Nephron (organoid): ENCODE measurements around the gene SIK3.

ENCODE experiments used
- H3K27ac Mint-ChIP-seq, 3 experiments: 2 replicates each; pipeline ENCODE4 v1.8.0; 2020; ENCODE audit warnings: mixed read lengths in 3 of 3, mild to moderate bottlenecking in 2 of 3, moderate library complexity in 1 of 3
- H3K27me3 Mint-ChIP-seq: 2 replicates; pipeline ENCODE4 v1.8.0; 2021; ENCODE audit warnings: low read depth, mild to moderate bottlenecking, moderate library complexity, mixed read lengths
- H3K36me3 Mint-ChIP-seq: 2 replicates; pipeline ENCODE4 v1.8.0; 2020; ENCODE audit warnings: low read depth, mixed read lengths
- H3K4me1 Mint-ChIP-seq: 2 replicates; pipeline ENCODE4 v1.8.0; 2020; ENCODE audit warnings: mixed read lengths
- H3K4me3 Mint-ChIP-seq, 3 experiments: 2 replicates each; pipeline ENCODE4 v1.8.0; 2020; ENCODE audit warnings: mild to moderate bottlenecking in 3 of 3, mixed read lengths in 3 of 3, moderate library complexity in 2 of 3
- H3K9me3 Mint-ChIP-seq: 2 replicates; pipeline ENCODE4 v1.8.0; 2020; ENCODE audit warnings: mixed read lengths
- CTCF ChIP-seq, 3 experiments: fragments of 200-600 bp; sonication (generic); IDR thresholded peaks; one replicate each; pipeline ENCODE4 v1.5.0; 2021; ENCODE audit warnings: antibody characterized with exemption in 3 of 3; ENCODE audit not compliant: unreplicated experiment in 3 of 3

SIK3 gene

DNA sequence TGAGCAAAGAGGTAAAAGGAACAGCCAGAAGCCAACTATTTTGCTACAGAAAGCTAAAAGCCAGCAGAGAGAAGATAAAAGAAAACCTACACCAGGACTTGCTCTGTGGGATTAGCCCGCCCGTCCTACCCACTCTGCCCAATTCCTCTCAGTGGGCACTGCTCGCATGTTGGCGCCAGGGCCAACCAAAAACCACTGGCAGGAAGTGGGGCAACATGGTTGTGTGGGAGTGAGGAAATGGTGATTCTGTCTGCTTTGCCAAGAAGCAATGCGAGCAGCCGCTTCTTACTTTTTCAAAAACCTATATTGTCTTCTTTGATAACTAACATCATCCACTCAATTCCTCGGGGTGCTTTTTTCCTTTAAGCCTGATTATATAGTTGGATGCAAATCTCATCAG lies 246.6 kb downstream of the SIK3 start:
- Mint-ChIP-seq H3K27me3 (no peaks in the 10 kb centered on the region), H3K27ac (peak overlapping the region; percentile 68 to 95 (median 91)), H3K36me3 (peaks cover 54% of the 10 kb centered on the region), H3K4me1 (peaks cover 34% of the 10 kb centered on the region), H3K4me3 (no peak overlapping the region), H3K9me3 (no peaks in the 10 kb centered on the region)
- TF ChIP-seq CTCF (IDR thresholded peaks at IDR 0.05; ENCODE audit: unreplicated experiment in 3 of 3), result no peak

DNA sequence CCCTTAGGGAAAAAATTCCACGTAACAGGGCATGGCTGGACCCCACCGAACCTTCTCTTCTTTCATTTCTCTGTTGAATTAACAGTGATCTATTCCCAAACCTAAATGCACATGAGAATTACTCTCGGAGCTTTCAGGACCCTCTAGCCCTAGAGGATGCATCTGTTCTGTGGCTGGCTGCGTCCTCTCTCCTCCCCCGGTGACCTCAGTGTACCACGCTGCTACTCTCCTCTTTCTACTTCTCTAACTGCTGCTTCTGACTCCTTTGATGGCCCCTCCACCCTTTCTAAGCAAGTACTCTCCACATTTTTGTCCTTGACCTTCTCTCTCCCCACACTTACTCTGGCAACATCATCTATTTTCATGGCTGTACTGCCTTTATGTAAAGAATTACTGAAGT lies 248.7 kb downstream of the SIK3 start:
- no peaks in the 10 kb centered on the region for H3K9me3 Mint-ChIP-seq
- H3K27ac Mint-ChIP-seq, result no peak overlapping the region
- H3K4me1 Mint-ChIP-seq, result peaks cover 34% of the 10 kb centered on the region
- no peaks in the 10 kb centered on the region for H3K27me3 Mint-ChIP-seq
- H3K4me3 Mint-ChIP-seq, result no peak overlapping the region
- no peak for TF ChIP-seq CTCF (IDR thresholded peaks at IDR 0.05; ENCODE audit: unreplicated experiment in 3 of 3)
- H3K36me3 Mint-ChIP-seq, result peaks cover 55% of the 10 kb centered on the region

DNA sequence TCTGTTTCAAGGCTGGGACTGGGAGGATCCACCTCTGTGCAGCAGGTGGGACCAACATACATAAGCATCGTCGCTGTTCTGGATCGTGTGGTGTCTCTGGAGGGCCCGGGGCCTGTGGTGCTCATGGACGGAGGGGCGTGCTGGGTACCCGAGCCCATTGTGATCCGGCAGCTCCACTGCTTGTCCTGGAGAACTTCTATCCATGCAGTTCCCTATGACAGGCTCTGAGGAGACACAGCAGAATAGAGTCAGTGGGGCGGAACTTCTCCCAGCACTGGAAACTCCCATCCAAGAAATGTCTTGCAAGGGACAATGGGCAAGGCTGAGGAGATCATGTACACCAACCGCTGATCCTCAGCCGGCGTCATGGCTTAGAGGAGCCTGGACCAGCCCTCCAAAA lies 249.2 kb downstream of the SIK3 start:
- no peak for TF ChIP-seq CTCF (IDR thresholded peaks at IDR 0.05; ENCODE audit: unreplicated experiment in 3 of 3)

GRCh38 chr11:116847612-116848011 lies 250.6 kb downstream of the SIK3 start:
- no peak for TF ChIP-seq CTCF (IDR thresholded peaks at IDR 0.05; ENCODE audit: unreplicated experiment in 3 of 3)
- Mint-ChIP-seq H3K4me1 (peaks cover 22% of the 10 kb centered on the region), H3K27me3 (no peaks in the 10 kb centered on the region), H3K9me3 (no peaks in the 10 kb centered on the region), H3K36me3 (peaks cover 54% of the 10 kb centered on the region), H3K27ac (no peak overlapping the region), H3K4me3 (no peak overlapping the region)

More for the DNA sequence above, 249.2 kb downstream of the SIK3 start:
- no peaks in the 10 kb centered on the region for H3K9me3 Mint-ChIP-seq
- no peak overlapping the region for H3K4me3 Mint-ChIP-seq
- H3K4me1 Mint-ChIP-seq, result peaks cover 34% of the 10 kb centered on the region
- H3K27ac Mint-ChIP-seq, result no peak overlapping the region
- no peaks in the 10 kb centered on the region for H3K27me3 Mint-ChIP-seq
- peaks cover 52% of the 10 kb centered on the region for H3K36me3 Mint-ChIP-seq

DNA sequence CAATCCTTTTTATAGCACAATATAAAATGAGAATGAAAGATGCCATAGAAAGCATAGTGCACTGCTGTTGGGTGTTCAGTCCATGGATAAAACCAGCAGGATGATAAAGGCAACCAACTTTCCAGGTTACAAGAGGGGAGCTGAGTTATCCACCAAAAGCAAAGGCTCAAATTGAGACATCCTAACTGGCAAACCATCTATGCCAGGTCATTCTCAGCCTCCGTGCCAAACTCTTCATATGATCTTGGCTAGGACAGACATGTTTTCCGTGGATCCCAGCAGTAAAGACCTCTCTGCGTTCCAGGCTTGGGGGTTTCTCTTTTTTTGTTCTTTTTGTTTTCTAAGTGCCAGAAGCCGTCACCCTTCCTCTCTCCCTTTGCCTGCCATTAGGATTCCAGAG lies 253.5 kb downstream of the SIK3 start:
- no peak overlapping the region for H3K4me3 Mint-ChIP-seq
- peaks cover 1% of the 10 kb centered on the region for H3K4me1 Mint-ChIP-seq
- peaks cover 43% of the 10 kb centered on the region for H3K36me3 Mint-ChIP-seq
- no peak for TF ChIP-seq CTCF (IDR thresholded peaks at IDR 0.05; ENCODE audit: unreplicated experiment in 3 of 3)
- no peaks in the 10 kb centered on the region for H3K27me3 Mint-ChIP-seq
- H3K27ac Mint-ChIP-seq, result no peak overlapping the region
- H3K9me3 Mint-ChIP-seq, result no peaks in the 10 kb centered on the region

DNA sequence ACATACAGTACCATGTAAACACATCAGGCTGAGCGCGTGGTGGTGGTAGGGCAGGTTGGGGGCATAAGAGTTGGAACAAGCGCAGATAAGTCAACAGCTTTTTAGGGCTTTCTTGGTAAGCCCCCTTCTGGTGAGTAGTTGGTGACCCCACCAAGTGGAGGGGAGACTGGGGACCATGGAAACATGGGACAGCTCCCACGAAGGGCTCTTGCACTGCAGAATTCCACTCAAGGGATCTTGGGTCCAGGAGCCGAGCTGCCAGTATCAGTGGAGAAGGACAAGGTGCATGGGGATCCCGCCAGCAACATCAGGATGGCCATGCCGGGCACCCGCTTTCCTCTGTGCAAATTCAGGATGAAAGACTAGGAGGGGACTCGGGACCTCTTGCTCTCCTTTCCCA lies 254.6 kb downstream of the SIK3 start:
- TF ChIP-seq CTCF (IDR thresholded peaks at IDR 0.05; ENCODE audit: unreplicated experiment in 3 of 3), result no peak
- Mint-ChIP-seq H3K4me1 (peaks cover 7% of the 10 kb centered on the region), H3K9me3 (no peaks in the 10 kb centered on the region), H3K4me3 (no peak overlapping the region), H3K27me3 (no peaks in the 10 kb centered on the region), H3K27ac (no peak overlapping the region), H3K36me3 (peaks cover 39% of the 10 kb centered on the region)
